GM21717 (cell line): ENCODE data around the gene ASB13.

ENCODE experiments used
- ATAC-seq: cut with Tn5 transposase; IDR thresholded peaks from one replicate; pipeline ENCODE4 v1.9.1; 2021; ENCODE audit warnings: mild to moderate bottlenecking, moderate library complexity; ENCODE audit not compliant: unreplicated experiment

ASB13 gene

GRCh38 chr10:5670662-5671375 lies 4.4 kb upstream of the ASB13 start:
- no peak for ATAC-seq

GRCh38 chr10:5669604-5670003 lies 3.2 kb upstream of the ASB13 start:
- ATAC-seq = no peak

GRCh38 chr10:5668429-5668828 lies 2.0 kb upstream of the ASB13 start:
- ATAC-seq = no peak

- ATAC-seq = no peak
These were observed 641 bp upstream of the ASB13 start for GRCh38 chr10:5666841-5667630.

- no peak for ATAC-seq
These were observed 905 bp downstream of the ASB13 start for GRCh38 chr10:5665373-5666007.

GRCh38 chr10:5663692-5664427 lies 2.5 kb downstream of the ASB13 start:
- ATAC-seq = no peak

- no peak for ATAC-seq
These were observed 3.5 kb downstream of the ASB13 start for GRCh38 chr10:5662708-5663579.

- ATAC-seq = no peak
These were observed 5.4 kb downstream of the ASB13 start for GRCh38 chr10:5661043-5661442.

- no peak for ATAC-seq
These were observed 6.5 kb downstream of the ASB13 start for GRCh38 chr10:5659702-5660528.

- ATAC-seq = no peak
These were observed 7.3 kb downstream of the ASB13 start for GRCh38 chr10:5658871-5659618.

GRCh38 chr10:5656737-5657579 lies 9.4 kb downstream of the ASB13 start:
- no peak for ATAC-seq

- no peak for ATAC-seq
These were observed 11.3 kb downstream of the ASB13 start for GRCh38 chr10:5655121-5655520.

- ATAC-seq = no peak
These were observed 12.1 kb downstream of the ASB13 start for GRCh38 chr10:5654218-5654755.

GRCh38 chr10:5652746-5653145 lies 13.6 kb downstream of the ASB13 start:
- no peak for ATAC-seq

- no peak for ATAC-seq
These were observed 15.0 kb downstream of the ASB13 start for GRCh38 chr10:5651388-5651764.

GRCh38 chr10:5650664-5651387 lies 15.6 kb downstream of the ASB13 start:
- no peak for ATAC-seq

- ATAC-seq = no peak
These were observed 16.6 kb downstream of the ASB13 start for GRCh38 chr10:5649746-5650145.
